DOHH2 (cell line): Measurements from ENCODE around the gene PPP4R3A.

Source experiments
- CTCF ChIP-seq: fragments of 200-600 bp; sonication (generic); IDR thresholded peaks from one replicate; pipeline ENCODE4 v1.5.1; 2014; ENCODE audit warnings: antibody characterized with exemption, mild to moderate bottlenecking, low read depth, low read length; ENCODE audit not compliant: poor library complexity, severe bottlenecking
- EZH2phosphoT487 ChIP-seq: fragments of 200-600 bp; sonication (generic); IDR thresholded peaks from 2 replicates; pipeline ENCODE4 v1.6.1; 2017; ENCODE audit warnings: borderline replicate concordance, mild to moderate bottlenecking, antibody characterized with exemption, low read length, moderate library complexity, mixed read lengths

GRCh38 chr14:91533623-91534022 lies 23.5 kb upstream of the PPP4R3A start:
- TF ChIP-seq CTCF: no peak
- no peak for TF ChIP-seq EZH2phosphoT487
